Naive thymus-derived CD8-positive, alpha-beta T cell (primary cell): ENCODE measurements around the gene GRIN2B. TPM values are rescaled to one million over a fixed set of nuclear protein-coding genes. Genes with fewer than 3 reads are reported as not detected.

Experiments used
- ATAC-seq, 2 donors: fragments of 150-1000 bp; cut with Tn5 transposase in 1 of 2; sonication (Bioruptor Pico), chemical (Tn5 transposase) in 1 of 2; 1 replicate in 1 of 2; 2 replicates in 1 of 2; pipeline ENCODE4 v1.10.0; 2021; ENCODE audit warnings: mild to moderate bottlenecking in 2 of 2, moderate library complexity in 2 of 2
- POLR2A ChIA-PET: fragments of 350-600 bp; sonication (Branson Sonifier 250); formaldehyde crosslinking; loops from one replicate; lab custom pipeline; 2021; ENCODE audit warnings: antibody characterized with exemption; lab: Charles Lee
- DNase-seq, 10 donors: peaks; one replicate each; pipeline versions ENCODE4 v3.0.0 to v3.0.0-alpha.2; 2020 to 2022
- H3K27ac Mint-ChIP-seq, 10 donors: one replicate each; pipeline ENCODE4 v1.8.0; 2020 to 2022; ENCODE audit warnings: mild to moderate bottlenecking in 10 of 10, mixed read lengths in 10 of 10, moderate library complexity in 4 of 10, inconsistent platforms in 1 of 10
- H3K27me3 Mint-ChIP-seq, 5 donors: one replicate each; pipeline ENCODE4 v1.8.0; 2021 to 2022; ENCODE audit warnings: mixed read lengths in 5 of 5
- H3K36me3 Mint-ChIP-seq, 3 donors: one replicate each; pipeline ENCODE4 v1.8.0; 2020 to 2022; ENCODE audit warnings: mixed read lengths in 3 of 3, mild to moderate bottlenecking in 2 of 3, inconsistent platforms in 1 of 3
- H3K4me1 Mint-ChIP-seq, 4 donors: one replicate each; pipeline ENCODE4 v1.8.0; 2021 to 2022; ENCODE audit warnings: mixed read lengths in 4 of 4
- H3K4me3 Mint-ChIP-seq, 10 donors: one replicate each; pipeline ENCODE4 v1.8.0; 2020 to 2022; ENCODE audit warnings: mild to moderate bottlenecking in 10 of 10, mixed read lengths in 10 of 10, moderate library complexity in 6 of 10, inconsistent platforms in 1 of 10
- H3K9me3 Mint-ChIP-seq, 9 donors: one replicate each; pipeline ENCODE4 v1.8.0; 2020 to 2022; ENCODE audit warnings: mixed read lengths in 9 of 9, mild to moderate bottlenecking in 3 of 9, inconsistent platforms in 1 of 9, moderate library complexity in 1 of 9
- polyA plus RNA-seq, 3 donors: library from polyadenylated mRNA; unstranded; fragments of 300-500 nt; fragmentation: Illumina TruSeq; gene quantifications; one replicate each; pipeline ENCODE4 v1.2.3, GENCODE V29; 2021
- total RNA-seq, 8 experiments: library from RNA in 2 of 8; stranded (reverse) in 2 of 8; gene quantifications; one replicate each; pipeline ENCODE4 v1.2.3 and lab custom pipeline; 2021 to 2026

GRIN2B gene
- total RNA-seq, result not detected
- not detected for polyA plus RNA-seq
- 0 to 0.13 (median 0.04) reads per million in 6 experiments for total RNA-seq (lab: John Stamatoyannopoulos, UW)

DNA sequence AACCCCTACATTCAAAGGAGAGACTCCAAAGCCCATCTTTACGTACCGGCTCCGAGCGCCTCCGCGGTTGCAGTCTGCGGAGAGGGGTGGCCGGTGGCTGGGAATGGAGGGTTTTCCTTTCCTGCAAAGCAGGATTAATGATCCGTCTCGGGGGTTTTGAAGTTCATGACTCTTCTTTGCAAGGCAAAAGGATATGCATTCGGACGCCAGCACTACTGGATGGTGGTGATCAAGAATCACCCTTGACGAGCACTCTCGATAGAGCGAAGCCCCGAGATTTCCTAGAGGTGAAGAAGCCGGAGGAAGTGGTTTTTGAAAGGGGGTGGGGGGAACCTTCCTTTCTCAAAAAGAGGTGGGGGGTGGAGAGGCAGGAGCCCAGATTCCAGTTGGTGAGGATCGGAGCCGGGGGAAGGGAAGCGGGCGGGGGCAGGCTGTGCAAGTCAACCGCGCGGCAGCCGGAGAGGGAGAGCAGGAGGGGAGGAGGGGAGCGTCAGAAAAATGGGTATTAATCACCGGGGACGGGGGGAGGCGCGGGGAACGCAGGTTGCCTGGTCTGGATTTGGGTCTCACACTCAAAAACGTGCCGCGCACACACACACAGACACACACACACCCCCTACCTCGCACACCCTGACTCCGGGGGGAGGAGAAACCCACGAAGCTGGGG, at the start of gene GRIN2B:
Gene GRIN2B, minus strand, starts transcription at position 307 of the 667 bp plus-strand sequence. CDS start 115,394 bp downstream, outside the sequence.
- POLR2A ChIA-PET, result no interaction called here
- Mint-ChIP-seq H3K9me3 (peaks cover 0 to 11% (median 3%) of the 10 kb centered on the region in 9 donors), H3K36me3 (peaks cover 0 to 7% (median 4%) of the 10 kb centered on the region in 3 donors), H3K4me1 (peaks cover 12 to 21% (median 15%) of the 10 kb centered on the region in 4 donors), H3K27ac (no peak within 1 kb of the TSS), H3K27me3 (peaks cover 52 to 92% (median 63%) of the 10 kb centered on the region in 5 donors), H3K4me3 (peak within 1 kb of the TSS; percentile 19 to 79 (median 62))
- DNase-seq (no peak), ATAC-seq (no peak)

DNA sequence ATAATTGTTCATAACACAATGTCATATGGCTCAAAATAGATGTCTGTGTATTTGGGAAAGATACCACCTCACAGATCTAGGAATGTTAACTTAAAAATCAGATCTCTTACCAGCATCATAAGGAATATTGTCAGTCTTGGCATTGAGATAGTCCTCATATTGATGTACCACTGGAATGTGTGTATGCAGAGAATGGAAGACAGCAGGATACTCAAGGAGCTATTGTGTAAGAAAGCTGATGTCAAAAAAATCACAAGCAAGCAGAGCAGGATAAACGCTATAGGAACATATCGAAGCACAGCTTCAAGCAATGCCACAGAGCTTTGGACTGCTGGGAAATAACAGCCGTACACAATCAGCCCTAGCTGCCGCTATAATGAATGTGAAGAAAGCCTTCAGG, 45.1 kb upstream of the GRIN2B start:
- Mint-ChIP-seq H3K4me3 (no peak overlapping the region), H3K36me3 (no peaks in the 10 kb centered on the region), H3K27ac (no peak overlapping the region), H3K4me1 (no peaks in the 10 kb centered on the region), H3K9me3 (peaks cover 0 to 5% (median 0%) of the 10 kb centered on the region in 9 donors), H3K27me3 (peaks cover 5 to 14% (median 7%) of the 10 kb centered on the region in 5 donors)
- no peak for ATAC-seq
- POLR2A ChIA-PET, result no interaction called here
- no peak for DNase-seq

DNA sequence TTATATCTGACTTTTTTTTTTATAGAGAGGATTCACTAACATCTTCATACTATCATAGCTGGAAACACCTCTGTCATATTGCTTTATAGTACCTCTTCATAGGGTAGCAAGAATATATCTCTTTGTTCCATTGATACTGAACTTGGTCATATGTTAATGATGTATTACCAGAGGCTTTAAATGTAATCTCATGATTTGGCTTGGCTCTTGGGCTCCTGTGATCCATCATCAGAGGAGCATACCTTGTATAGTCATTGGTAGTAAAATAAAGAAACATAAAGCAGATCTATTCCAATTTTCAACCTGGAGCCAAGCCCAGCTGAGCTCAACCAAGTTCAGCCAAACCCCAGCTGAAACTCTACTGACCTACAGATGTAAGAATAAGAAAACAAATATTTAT, 43.2 kb upstream of the GRIN2B start:
- H3K27me3 Mint-ChIP-seq, result peaks cover 5 to 14% (median 7%) of the 10 kb centered on the region in 5 donors
- no peak overlapping the region for H3K27ac Mint-ChIP-seq
- no peaks in the 10 kb centered on the region for H3K4me1 Mint-ChIP-seq
- POLR2A ChIA-PET, result no interaction called here
- ATAC-seq (no peak), DNase-seq (no peak)
- H3K9me3 Mint-ChIP-seq, result peaks cover 0 to 8% (median 0%) of the 10 kb centered on the region in 9 donors
- no peak overlapping the region for H3K4me3 Mint-ChIP-seq
- no peaks in the 10 kb centered on the region for H3K36me3 Mint-ChIP-seq

DNA sequence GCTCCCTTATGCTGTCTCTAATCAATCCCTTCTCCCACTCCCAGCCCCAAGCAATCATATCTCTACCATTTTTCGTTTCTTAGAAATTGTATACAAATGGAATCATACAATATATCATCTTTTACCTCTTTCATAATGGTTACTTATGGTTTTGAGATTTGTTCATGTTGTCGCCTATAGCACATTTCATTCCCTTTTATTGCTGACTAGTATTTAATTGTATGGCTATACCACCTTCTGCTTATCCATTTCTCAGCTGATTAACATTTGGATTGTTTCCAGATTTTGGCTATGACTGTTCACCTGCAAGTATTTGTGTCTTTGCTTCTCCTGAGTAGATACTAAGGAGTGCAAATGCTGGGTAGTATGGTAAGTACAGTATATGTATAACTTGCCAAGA, 36.7 kb upstream of the GRIN2B start:
- no peak overlapping the region for H3K4me3 Mint-ChIP-seq

DNA sequence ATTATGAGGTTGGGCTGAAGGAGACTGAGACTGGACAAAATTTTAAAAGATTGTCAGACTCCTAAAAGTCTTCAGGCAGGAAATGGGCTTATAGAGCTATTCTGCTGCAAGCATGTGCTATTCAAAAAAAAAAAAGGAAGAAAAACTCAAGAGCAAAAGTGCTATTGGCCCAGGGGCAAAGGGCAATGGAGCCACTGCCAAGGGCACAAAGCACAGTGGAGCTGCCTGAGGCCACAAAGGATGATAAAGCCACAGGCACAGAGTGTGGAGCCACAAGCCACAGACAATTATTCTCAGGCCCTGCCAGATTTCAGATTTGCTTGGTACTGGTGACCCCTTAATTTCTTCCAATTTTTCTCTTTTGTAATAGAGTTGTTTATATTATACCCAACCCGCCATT, 29.6 kb upstream of the GRIN2B start:
- H3K36me3 Mint-ChIP-seq, result no peaks in the 10 kb centered on the region
- DNase-seq, result no peak
- no peak overlapping the region for H3K4me3 Mint-ChIP-seq
- H3K9me3 Mint-ChIP-seq, result peaks cover 0 to 10% (median 4%) of the 10 kb centered on the region in 9 donors
- no peak overlapping the region for H3K27ac Mint-ChIP-seq
- peaks cover 0 to 15% (median 8%) of the 10 kb centered on the region in 5 donors for H3K27me3 Mint-ChIP-seq
- no peaks in the 10 kb centered on the region for H3K4me1 Mint-ChIP-seq
- POLR2A ChIA-PET, result no interaction called here
- no peak for ATAC-seq

More for the DNA sequence above, 36.7 kb upstream of the GRIN2B start:
- Mint-ChIP-seq H3K27me3 (no peaks in the 10 kb centered on the region), H3K4me1 (no peaks in the 10 kb centered on the region), H3K9me3 (peaks cover 0 to 3% (median 0%) of the 10 kb centered on the region in 9 donors), H3K36me3 (no peaks in the 10 kb centered on the region), H3K27ac (no peak overlapping the region)
- ATAC-seq (no peak), DNase-seq (no peak)
- POLR2A ChIA-PET, result no interaction called here

DNA sequence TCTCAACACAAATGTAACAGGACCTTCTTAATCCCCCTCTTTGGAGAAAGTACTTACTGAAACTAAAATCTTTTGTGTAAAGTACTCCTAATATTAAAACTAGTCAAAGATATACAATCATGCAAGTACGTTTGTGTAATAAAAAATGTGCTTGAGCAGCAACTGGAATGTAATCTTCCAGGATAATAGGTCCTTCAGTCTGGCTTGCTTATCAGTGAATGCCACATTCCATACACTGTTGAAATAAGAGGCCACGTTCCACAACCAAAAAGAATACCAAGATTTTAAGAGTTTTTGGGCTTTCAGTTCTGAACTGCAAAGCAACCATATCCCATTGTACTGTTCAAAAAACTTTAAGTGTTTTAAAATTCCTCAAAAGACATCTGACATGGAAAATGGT, 26.2 kb upstream of the GRIN2B start:
- no peaks in the 10 kb centered on the region for H3K4me1 Mint-ChIP-seq
- peaks cover 4 to 36% (median 19%) of the 10 kb centered on the region in 9 donors for H3K9me3 Mint-ChIP-seq
- H3K4me3 Mint-ChIP-seq, result no peak overlapping the region
- no peaks in the 10 kb centered on the region for H3K36me3 Mint-ChIP-seq
- DNase-seq, result no peak
- H3K27me3 Mint-ChIP-seq, result peaks cover 3 to 18% (median 8%) of the 10 kb centered on the region in 5 donors
- POLR2A ChIA-PET, result no interaction called here
- H3K27ac Mint-ChIP-seq, result no peak overlapping the region
- no peak for ATAC-seq

DNA sequence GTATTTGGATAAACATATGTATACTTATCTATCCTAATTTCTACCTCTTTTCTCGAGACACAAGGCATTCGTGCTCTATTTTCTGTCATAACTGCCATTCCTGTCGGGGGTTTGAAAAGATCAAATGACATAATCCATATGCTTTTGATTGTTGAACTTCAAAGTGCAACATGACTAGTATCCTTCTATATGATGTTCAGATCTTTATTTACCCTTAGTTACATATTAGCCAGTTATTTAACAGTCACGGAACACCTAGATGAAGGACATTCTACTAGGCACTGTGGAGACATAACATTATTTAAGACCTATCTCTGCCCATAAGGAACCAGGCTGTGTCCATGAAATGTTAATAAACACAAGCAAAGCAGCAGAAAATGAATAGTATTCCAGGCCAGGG, 11.2 kb upstream of the GRIN2B start:
- Mint-ChIP-seq H3K9me3 (peaks cover 0 to 4% (median 2%) of the 10 kb centered on the region in 9 donors), H3K4me3 (no peak overlapping the region), H3K27ac (no peak overlapping the region), H3K36me3 (no peaks in the 10 kb centered on the region), H3K4me1 (no peaks in the 10 kb centered on the region), H3K27me3 (peaks cover 5 to 18% (median 14%) of the 10 kb centered on the region in 5 donors)
- DNase-seq, result no peak
- ATAC-seq, result no peak
- POLR2A ChIA-PET, result no interaction called here

DNA sequence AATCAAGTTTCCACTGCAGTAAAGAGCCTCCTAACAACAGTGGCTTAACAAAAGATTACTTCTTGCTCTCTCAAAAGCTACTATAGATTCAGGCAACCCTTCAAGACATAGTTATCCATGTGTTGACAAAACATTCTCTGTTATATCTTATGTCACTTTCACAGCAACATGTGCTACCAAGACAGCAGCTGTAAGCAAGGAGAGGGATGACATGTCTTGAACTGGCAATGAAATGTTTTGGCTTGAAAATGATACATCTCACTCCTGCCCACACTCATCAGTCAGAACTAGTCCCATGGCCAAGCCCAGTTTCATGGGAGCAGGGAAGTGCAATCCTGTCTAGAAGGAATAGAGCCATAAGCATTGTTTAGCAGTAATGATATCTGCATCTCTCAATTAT, 10.7 kb upstream of the GRIN2B start:
- Mint-ChIP-seq H3K27me3 (peaks cover 5 to 18% (median 14%) of the 10 kb centered on the region in 5 donors), H3K9me3 (peaks cover 0 to 4% (median 0%) of the 10 kb centered on the region in 9 donors), H3K4me3 (no peak overlapping the region), H3K36me3 (no peaks in the 10 kb centered on the region), H3K27ac (no peak overlapping the region), H3K4me1 (no peaks in the 10 kb centered on the region)
- POLR2A ChIA-PET, result no interaction called here
- DNase-seq (no peak), ATAC-seq (no peak)

DNA sequence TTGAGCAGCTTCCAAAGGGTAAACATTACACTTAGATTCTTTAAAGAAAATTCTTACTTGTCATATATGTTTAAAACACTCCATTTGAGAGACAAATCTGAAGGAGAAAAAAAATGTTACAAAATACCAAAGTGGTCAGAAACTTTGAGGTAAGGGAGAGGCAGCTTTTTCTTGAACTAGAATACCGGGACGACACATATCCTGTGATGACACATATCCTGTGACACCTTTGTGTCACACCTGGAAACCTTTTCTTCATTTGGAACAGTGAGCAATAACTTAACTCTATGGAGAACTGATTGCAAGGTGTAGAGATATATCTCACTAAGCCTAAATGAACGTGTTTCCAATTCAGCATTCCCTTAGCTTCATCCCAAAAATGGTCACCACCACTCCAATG, 4.6 kb upstream of the GRIN2B start:
- POLR2A ChIA-PET, result no interaction called here
- H3K4me3 Mint-ChIP-seq, result no peak overlapping the region
- peaks cover 4 to 6% (median 6%) of the 10 kb centered on the region in 4 donors for H3K4me1 Mint-ChIP-seq
- ATAC-seq, result no peak
- peaks cover 0 to 11% (median 0%) of the 10 kb centered on the region in 9 donors for H3K9me3 Mint-ChIP-seq
- DNase-seq, result no peak
- H3K36me3 Mint-ChIP-seq, result peaks cover 0 to under 1% (median 0%) of the 10 kb centered on the region in 3 donors
- no peak overlapping the region for H3K27ac Mint-ChIP-seq
- peaks cover 28 to 55% (median 36%) of the 10 kb centered on the region in 5 donors for H3K27me3 Mint-ChIP-seq

DNA sequence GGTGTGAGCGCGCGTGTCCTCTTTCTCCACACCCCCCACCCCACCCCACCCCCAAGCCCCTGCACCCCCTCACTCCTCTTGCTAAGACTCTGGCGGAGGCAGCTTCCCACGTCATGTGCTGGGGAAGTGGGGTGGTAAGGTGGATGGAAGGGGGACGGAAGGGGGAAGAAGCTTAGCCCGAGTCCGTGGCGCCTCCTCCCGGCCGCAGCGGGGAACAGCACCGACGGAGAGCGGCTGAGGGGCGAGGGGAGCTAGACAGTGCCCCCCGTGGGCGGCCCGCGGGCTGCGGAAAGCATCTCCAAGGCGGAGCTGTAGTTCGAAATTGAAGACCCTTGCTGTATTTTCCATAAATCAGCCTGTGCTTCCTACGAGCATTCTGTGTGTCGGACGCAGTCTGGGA, 588 bp upstream of the GRIN2B start:
- Mint-ChIP-seq H3K27ac (no peak overlapping the region), H3K27me3 (peaks cover 48 to 86% (median 60%) of the 10 kb centered on the region in 5 donors), H3K36me3 (peaks cover 0 to 7% (median 4%) of the 10 kb centered on the region in 3 donors), H3K4me1 (peaks cover 12 to 21% (median 15%) of the 10 kb centered on the region in 4 donors), H3K4me3 (peak overlapping the region in 1 of 10 donors; percentile 23), H3K9me3 (peaks cover 0 to 11% (median 3%) of the 10 kb centered on the region in 9 donors)
- ATAC-seq (no peak), DNase-seq (no peak)
- POLR2A ChIA-PET, result no interaction called here

DNA sequence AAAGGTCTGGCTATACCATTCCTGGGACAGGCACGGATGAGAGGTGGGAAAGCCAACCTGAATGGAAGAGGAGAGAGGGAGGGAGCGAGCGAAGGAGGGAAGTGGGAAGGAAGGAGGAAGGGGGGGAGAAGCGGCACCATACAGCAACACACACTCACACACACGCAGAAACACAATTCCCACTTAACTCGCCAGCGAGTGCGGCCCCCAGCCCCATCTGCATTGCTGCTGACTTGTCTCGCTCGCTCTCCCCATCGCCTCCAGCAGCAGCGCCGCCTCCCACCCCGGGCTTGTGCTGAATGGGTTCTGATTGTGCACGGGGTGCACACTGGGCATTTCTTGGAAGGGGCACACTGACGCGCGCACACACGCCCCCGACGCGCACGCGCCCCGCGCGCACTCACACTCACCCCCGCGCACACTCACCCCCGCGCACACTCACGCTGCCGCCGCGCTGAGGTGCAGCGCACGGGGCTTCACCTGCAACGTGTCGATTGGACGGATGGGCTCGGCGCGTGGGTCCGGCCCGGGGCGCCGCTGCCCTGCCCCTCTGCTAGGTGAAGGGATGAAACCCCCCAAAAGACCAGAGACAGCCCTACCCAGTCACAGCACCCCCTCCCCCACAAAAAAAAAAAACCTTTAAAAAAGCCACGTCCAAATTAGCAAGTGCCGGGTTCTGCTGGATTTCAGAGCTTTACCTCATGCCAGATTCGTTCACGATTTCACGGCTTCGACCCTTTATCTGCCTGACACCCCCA, 685 bp downstream of the GRIN2B start:
- ATAC-seq (no peak), DNase-seq (no peak)
- Mint-ChIP-seq H3K4me3 (peak overlapping the region; percentile 19 to 79 (median 62)), H3K4me1 (peaks cover 12 to 21% (median 15%) of the 10 kb centered on the region in 4 donors), H3K36me3 (peaks cover 0 to 7% (median 4%) of the 10 kb centered on the region in 3 donors), H3K9me3 (peaks cover 0 to 11% (median 3%) of the 10 kb centered on the region in 9 donors), H3K27ac (no peak overlapping the region), H3K27me3 (peaks cover 52 to 89% (median 64%) of the 10 kb centered on the region in 5 donors)
- POLR2A ChIA-PET, result no interaction called here

DNA sequence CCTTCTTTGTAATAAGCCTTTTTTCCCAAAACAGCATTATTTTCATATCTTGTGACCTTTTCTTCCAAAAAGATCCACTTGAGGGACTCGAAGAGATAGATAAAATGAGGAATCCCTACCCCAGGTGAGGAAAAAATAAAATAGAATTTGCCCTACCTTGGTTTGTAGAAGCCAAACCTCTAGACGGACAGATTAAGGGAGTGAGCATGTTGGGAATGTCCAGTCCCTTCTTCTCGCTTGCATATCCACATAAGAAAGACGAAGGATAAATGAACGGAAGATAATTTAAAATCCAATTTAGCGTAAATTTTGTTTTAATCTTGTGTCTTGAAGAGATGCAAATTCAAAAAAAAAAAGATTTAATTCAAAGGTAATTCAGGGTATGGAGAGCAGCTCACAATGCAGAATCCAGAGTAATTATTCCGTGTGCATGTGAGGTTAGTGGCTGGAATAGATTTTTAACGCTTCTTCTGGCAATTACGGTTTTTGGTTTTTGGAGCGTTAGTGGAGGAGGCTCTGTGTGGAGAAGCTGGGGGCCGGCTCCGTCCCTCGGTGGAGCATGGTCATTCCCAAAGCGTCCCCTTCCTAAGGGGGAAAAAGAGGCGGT, 1.5 kb downstream of the GRIN2B start:
- H3K27ac Mint-ChIP-seq, result no peak overlapping the region
- POLR2A ChIA-PET, result no interaction called here
- ATAC-seq (no peak), DNase-seq (no peak)
- H3K4me1 Mint-ChIP-seq, result peaks cover 12 to 21% (median 15%) of the 10 kb centered on the region in 4 donors
- peaks cover 0 to 7% (median 4%) of the 10 kb centered on the region in 3 donors for H3K36me3 Mint-ChIP-seq
- H3K4me3 Mint-ChIP-seq, result peak overlapping the region in 8 of 10 donors; percentile 3 to 73 (median 44)
- peaks cover 57 to 96% (median 69%) of the 10 kb centered on the region in 5 donors for H3K27me3 Mint-ChIP-seq
- H3K9me3 Mint-ChIP-seq, result peaks cover 0 to 11% (median 3%) of the 10 kb centered on the region in 9 donors
